CD14-positive monocyte (primary cell): ENCODE data around the gene RPRML. TPM values are rescaled to one million over a fixed set of nuclear protein-coding genes. Genes with fewer than 3 reads are reported as not detected.
"Not testable (repeated sequence)": the region's sequence is repeated elsewhere in the genome, so short reads cannot be mapped to it uniquely, and the experiment has no call there.

Source experiments
- DNase-seq, 3 donors: peaks; one replicate each; pipeline ENCODE4 v3.0.0-alpha.2; 2011 to 2022
- H2AFZ ChIP-seq: 2 replicates; pipeline ENCODE4 v1.6.0; 2012; ENCODE audit warnings: mild to moderate bottlenecking, low read depth, low read length, inconsistent platforms; ENCODE audit not compliant: insufficient read depth, poor library complexity, severe bottlenecking
- H3K27ac ChIP-seq, 2 donors: 1 replicate in 1 of 2; 2 replicates in 1 of 2; pipeline ENCODE4 v1.5.1; 2012 to 2013; ENCODE audit warnings: low read length in 2 of 2, control low read depth in 1 of 2, inconsistent platforms in 1 of 2, low read depth in 1 of 2, mild to moderate bottlenecking in 1 of 2
- H3K27me3 ChIP-seq, 2 donors: one replicate each; pipeline versions ENCODE4 v1.6.0 to v1.6.1; 2011 to 2013; ENCODE audit warnings: low read length in 2 of 2; ENCODE audit not compliant: control insufficient read depth in 2 of 2, insufficient read depth in 2 of 2
- H3K36me3 ChIP-seq, 2 donors: replicated peaks in 1 of 2; 1 replicate in 1 of 2; 2 replicates in 1 of 2; pipeline versions ENCODE4 v1.5.1 to v1.6.1; 2012 to 2013; ENCODE audit warnings: low read length in 2 of 2, control low read depth in 1 of 2, inconsistent platforms in 1 of 2, mild to moderate bottlenecking in 1 of 2; ENCODE audit not compliant: insufficient read depth in 2 of 2, control insufficient read depth in 1 of 2
- H3K4me1 ChIP-seq, 2 donors: 1 replicate in 1 of 2; 2 replicates in 1 of 2; pipeline versions ENCODE4 v1.5.1 to v1.6.1; 2012 to 2013; ENCODE audit warnings: low read length in 2 of 2, control low read depth in 1 of 2, inconsistent platforms in 1 of 2, mild to moderate bottlenecking in 1 of 2, moderate library complexity in 1 of 2; ENCODE audit not compliant: insufficient read depth in 2 of 2, control insufficient read depth in 1 of 2
- H3K4me2 ChIP-seq: replicated peaks from 2 replicates; pipeline ENCODE3; 2012; ENCODE audit warnings: low read length, moderate library complexity, mild to moderate bottlenecking; ENCODE audit not compliant: poor library complexity, severe bottlenecking; ENCODE audit errors: extremely low read depth
- H3K4me3 ChIP-seq, 3 experiments: fragments of 200-600 bp in 1 of 3; sonication (generic) in 1 of 3; replicated peaks in 1 of 3; 1 replicate in 2 of 3; 2 replicates in 1 of 3; pipeline ENCODE4 v1.5.1; 2011 to 2013; ENCODE audit warnings: low read length in 3 of 3, mild to moderate bottlenecking in 3 of 3, control low read depth in 2 of 3, low read depth in 2 of 3, inconsistent platforms in 1 of 3, moderate library complexity in 1 of 3
- H3K79me2 ChIP-seq: 2 replicates; pipeline ENCODE4 v1.6.0; 2012; ENCODE audit warnings: mild to moderate bottlenecking, control low read depth, inconsistent platforms, low read length, moderate library complexity; ENCODE audit not compliant: insufficient read depth
- H3K9ac ChIP-seq: 2 replicates; pipeline ENCODE4 v1.6.0; 2017; ENCODE audit warnings: low read length, mild to moderate bottlenecking; ENCODE audit not compliant: insufficient read depth, poor library complexity, severe bottlenecking
- H3K9me3 ChIP-seq, 2 donors: replicated peaks in 1 of 2; 1 replicate in 1 of 2; 2 replicates in 1 of 2; pipeline versions ENCODE4 v1.5.1 to v1.6.1; 2012 to 2013; ENCODE audit warnings: low read length in 2 of 2, control low read depth in 1 of 2; ENCODE audit not compliant: control insufficient read depth in 1 of 2, insufficient read depth in 1 of 2
- H4K20me1 ChIP-seq: 2 replicates; pipeline ENCODE4 v1.6.0; 2012; ENCODE audit warnings: mild to moderate bottlenecking, low read length, control low read depth, moderate library complexity; ENCODE audit not compliant: insufficient read depth
- H3K27ac Mint-ChIP-seq, 7 donors: one replicate each; pipeline ENCODE4 v1.8.0; 2020; ENCODE audit warnings: mild to moderate bottlenecking in 7 of 7, mixed read lengths in 7 of 7, moderate library complexity in 6 of 7, inconsistent platforms in 2 of 7
- H3K27me3 Mint-ChIP-seq, 3 donors: one replicate each; pipeline ENCODE4 v1.8.0; 2021 to 2022; ENCODE audit warnings: low read depth in 3 of 3, mild to moderate bottlenecking in 3 of 3, mixed read lengths in 3 of 3, moderate library complexity in 3 of 3, inconsistent platforms in 1 of 3
- H3K36me3 Mint-ChIP-seq, 2 donors: one replicate each; pipeline ENCODE4 v1.8.0; 2020; ENCODE audit warnings: mixed read lengths in 2 of 2, inconsistent platforms in 1 of 2, mild to moderate bottlenecking in 1 of 2
- H3K4me1 Mint-ChIP-seq: one replicate; pipeline ENCODE4 v1.8.0; 2020; ENCODE audit warnings: mild to moderate bottlenecking, mixed read lengths
- H3K4me3 Mint-ChIP-seq, 2 donors: one replicate each; pipeline ENCODE4 v1.8.0; 2020; ENCODE audit warnings: mild to moderate bottlenecking in 2 of 2, mixed read lengths in 2 of 2, moderate library complexity in 1 of 2
- H3K9me3 Mint-ChIP-seq, 7 donors: one replicate each; pipeline ENCODE4 v1.8.0; 2020 to 2022; ENCODE audit warnings: mixed read lengths in 7 of 7, mild to moderate bottlenecking in 6 of 7, moderate library complexity in 6 of 7, inconsistent platforms in 2 of 7
- CTCF ChIP-seq: fragments of 200-600 bp; IDR thresholded peaks from one replicate; pipeline ENCODE4 v1.8.0; 2022; ENCODE audit warnings: antibody characterized with exemption, mild to moderate bottlenecking
- WGBS: methylation state at CpG from one replicate; pipeline ENCODE4 v1.1.5; 2013; ENCODE audit warnings: missing lambda C conversion rate; ENCODE audit not compliant: insufficient coverage; 5-methylcytosine and 5-hydroxymethylcytosine counted together
- intact Hi-C, 2 donors: fragments of 100-400 bp; cut with micrococcal nuclease; formaldehyde crosslinking; loops; one replicate each; pipeline versions ENCODE4 v1.15.0 to v1.15.1; 2023
- polyA plus RNA-seq, 3 donors: library from polyadenylated mRNA; depleted of rRNA in 1 of 3; unstranded in 2 of 3; stranded (reverse) in 1 of 3; fragments of 300-500 nt in 2 of 3; fragments of >200 nt in 1 of 3; fragmentation: Illumina TruSeq in 2 of 3; gene quantifications; 1 replicate in 2 of 3; 2 replicates in 1 of 3; pipeline ENCODE4 v1.2.3, GENCODE V29; 2012 to 2021

Gene RPRML
- polyA plus RNA-seq, 3 donors = not detected

DNA sequence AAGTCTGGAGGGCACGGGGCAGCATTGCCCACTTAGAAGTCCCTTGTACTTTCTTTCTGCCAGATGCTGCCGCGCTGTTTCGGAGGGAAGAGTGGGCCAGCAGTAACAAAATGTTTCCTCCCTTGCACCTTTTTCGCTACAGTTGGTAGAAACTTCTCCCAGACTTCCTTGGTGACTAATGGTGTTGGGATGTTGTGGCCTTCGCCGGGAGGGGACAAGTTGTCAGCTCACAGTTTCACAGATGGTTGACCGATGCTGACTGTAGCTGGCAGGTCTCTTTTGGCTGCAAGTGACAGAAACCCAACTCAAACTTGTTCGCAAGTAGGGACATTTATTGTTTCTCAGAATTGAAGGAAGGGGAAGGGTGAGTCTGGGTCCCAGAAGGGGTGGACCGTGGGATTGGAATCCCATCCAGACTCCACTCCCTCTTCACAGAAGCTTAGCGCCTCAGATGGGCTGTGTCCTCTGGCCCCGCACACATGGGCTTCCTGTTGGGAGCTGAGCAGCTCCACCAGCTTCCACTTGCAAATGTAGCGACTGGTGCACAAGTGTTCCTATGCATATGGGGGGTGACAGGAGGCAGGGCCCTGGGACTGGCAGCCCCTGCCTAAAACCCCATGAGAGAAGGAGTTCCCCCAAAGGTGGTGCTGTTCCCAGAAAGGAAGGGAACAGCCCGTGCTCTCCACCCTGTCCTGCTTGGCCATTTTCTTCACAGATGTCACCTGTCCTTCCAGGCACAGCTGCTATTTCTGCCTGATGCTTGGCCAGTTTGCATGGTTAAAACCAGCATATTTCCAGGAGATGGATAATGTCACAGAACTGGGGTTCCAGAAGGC lies 30.9 kb upstream of the RPRML start:
- no peak for TF ChIP-seq CTCF
- Histone ChIP-seq H3K79me2 (no peaks in the 10 kb centered on the region), H2AFZ (no peak overlapping the region), H3K4me3 (no peak overlapping the region), H3K36me3 (no peaks in the 10 kb centered on the region), H3K9me3 (no peaks in the 10 kb centered on the region), H4K20me1 (no peaks in the 10 kb centered on the region), H3K9ac (no peak overlapping the region), H3K4me2 (no peak overlapping the region), H3K27me3 (no peaks in the 10 kb centered on the region), H3K27ac (no peak overlapping the region), H3K4me1 (no peaks in the 10 kb centered on the region)
- Mint-ChIP-seq H3K27ac (no peak overlapping the region), H3K4me3 (no peak overlapping the region), H3K36me3 (peaks cover 0 to 3% of the 10 kb centered on the region in 2 donors), H3K9me3 (no peaks in the 10 kb centered on the region), H3K4me1 (no peaks in the 10 kb centered on the region), H3K27me3 (peaks cover 0 to 3% (median 1%) of the 10 kb centered on the region in 3 donors)
- WGBS = 98% methylated on average over 8 of the region's 14 CpGs
- DNase-seq = no peak
- intact Hi-C loops = no loop called here

GRCh38 chr17:47004906-47005305 lies 25.9 kb upstream of the RPRML start:
- no peak overlapping the region for H3K27ac ChIP-seq
- no peaks in the 10 kb centered on the region for H3K36me3 Mint-ChIP-seq
- H2AFZ ChIP-seq = no peak overlapping the region
- no peaks in the 10 kb centered on the region for H3K36me3 ChIP-seq
- H3K9me3 Mint-ChIP-seq = peaks cover 0 to 3% (median 0%) of the 10 kb centered on the region in 7 donors
- no peak for TF ChIP-seq CTCF
- no peak overlapping the region for H3K27ac Mint-ChIP-seq
- intact Hi-C loops = no loop called here
- no peak overlapping the region for H3K4me3 ChIP-seq
- H3K9ac ChIP-seq = no peak overlapping the region
- peaks cover 0 to 1% (median 1%) of the 10 kb centered on the region in 3 donors for H3K27me3 Mint-ChIP-seq
- no peaks in the 10 kb centered on the region for H4K20me1 ChIP-seq
- no peaks in the 10 kb centered on the region for H3K9me3 ChIP-seq
- no peaks in the 10 kb centered on the region for H3K27me3 ChIP-seq
- no peak overlapping the region for H3K4me2 ChIP-seq
- H3K4me3 Mint-ChIP-seq = no peak overlapping the region
- peaks cover 6 to 8% of the 10 kb centered on the region in 2 donors for H3K4me1 ChIP-seq
- H3K79me2 ChIP-seq = no peaks in the 10 kb centered on the region
- DNase-seq = no peak
- H3K4me1 Mint-ChIP-seq = peaks cover 8% of the 10 kb centered on the region
- no CpG with 5 or more reads among the region's 1 CpG for WGBS

DNA sequence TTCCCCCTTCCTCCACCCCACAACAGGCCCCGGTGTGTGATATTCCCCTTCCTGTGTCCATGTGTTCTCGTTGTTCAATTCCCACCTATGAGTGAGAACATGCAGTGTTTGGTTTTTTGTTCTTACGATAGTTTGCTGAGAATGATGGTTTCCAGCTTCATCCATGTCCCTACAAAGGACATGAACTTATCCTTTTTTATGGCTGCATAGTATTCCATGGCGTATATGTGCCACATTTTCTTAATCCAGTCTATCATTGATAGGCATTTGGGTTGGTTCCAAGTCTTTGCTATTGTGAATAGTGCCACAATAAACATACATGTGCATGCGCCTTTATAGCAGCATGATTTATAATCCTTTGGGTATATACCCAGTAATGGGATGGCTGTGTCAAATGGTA lies 24.8 kb upstream of the RPRML start:
- H3K4me2 ChIP-seq, H3K4me1 Mint-ChIP-seq, H4K20me1 ChIP-seq, H3K9me3 ChIP-seq, H3K79me2 ChIP-seq, H3K27me3 ChIP-seq, H3K4me1 ChIP-seq, H3K36me3 Mint-ChIP-seq, H3K9ac ChIP-seq, intact Hi-C loops, H3K36me3 ChIP-seq, H3K27me3 Mint-ChIP-seq, H2AFZ ChIP-seq, H3K9me3 Mint-ChIP-seq, H3K27ac Mint-ChIP-seq, H3K4me3 Mint-ChIP-seq, DNase-seq, H3K4me3 ChIP-seq, H3K27ac ChIP-seq: not testable (repeated sequence)
- WGBS = no CpG with 5 or more reads among the region's 5 CpGs
